GM21515 (cell line): ENCODE data around the gene MACO1.

Source experiments
- ATAC-seq: cut with Tn5 transposase; IDR thresholded peaks from one replicate; pipeline ENCODE4 v1.9.1; 2021; ENCODE audit not compliant: unreplicated experiment

MACO1 gene

GRCh38 chr1:25519624-25520023, 88.9 kb downstream of the MACO1 start:
- no peak for ATAC-seq

- ATAC-seq = no peak
Observed at GRCh38 chr1:25520446-25521061, 89.9 kb downstream of the MACO1 start.

- no peak for ATAC-seq
Observed at GRCh38 chr1:25522031-25522655, 91.4 kb downstream of the MACO1 start.

- ATAC-seq = no peak
Observed at GRCh38 chr1:25523542-25523941, 92.8 kb downstream of the MACO1 start.

GRCh38 chr1:25524568-25525360, 94.1 kb downstream of the MACO1 start:
- no peak for ATAC-seq

GRCh38 chr1:25525361-25525688, 94.6 kb downstream of the MACO1 start:
- ATAC-seq = no peak

- ATAC-seq = no peak
Observed at GRCh38 chr1:25526753-25527152, 96.1 kb downstream of the MACO1 start.

GRCh38 chr1:25527226-25527846, 96.6 kb downstream of the MACO1 start:
- ATAC-seq = no peak

GRCh38 chr1:25527946-25528595, 97.4 kb downstream of the MACO1 start:
- ATAC-seq = no peak

GRCh38 chr1:25528881-25529517, 98.3 kb downstream of the MACO1 start:
- no peak for ATAC-seq

- no peak for ATAC-seq
Observed at GRCh38 chr1:25529518-25530185, 99.0 kb downstream of the MACO1 start.

- ATAC-seq = no peak
Observed at GRCh38 chr1:25530186-25531081, 99.7 kb downstream of the MACO1 start.

GRCh38 chr1:25531082-25531461, 100.4 kb downstream of the MACO1 start:
- no peak for ATAC-seq

GRCh38 chr1:25532970-25533369, 102.3 kb downstream of the MACO1 start:
- no peak for ATAC-seq

GRCh38 chr1:25533775-25534409, 103.2 kb downstream of the MACO1 start:
- no peak for ATAC-seq

GRCh38 chr1:25534410-25534788, 103.7 kb downstream of the MACO1 start:
- ATAC-seq = no peak

- no peak for ATAC-seq
Observed at GRCh38 chr1:25536124-25536523, 105.4 kb downstream of the MACO1 start.

GRCh38 chr1:25537153-25537831, 106.6 kb downstream of the MACO1 start:
- ATAC-seq = no peak
